ENCODE results near the gene ZCCHC7.
"Not testable (repeated sequence)": the region's sequence is repeated elsewhere in the genome, so short reads cannot be mapped to it uniquely, and the experiment has no call there.

Gene ZCCHC7

GRCh38 chr9:37392272-37392671 lies 271.9 kb downstream of the ZCCHC7 start:
- no peak for TF ChIP-seq CTCF (IDR thresholded peaks at IDR 0.05; ENCODE audit: low read depth, low read length)
- no peak overlapping the region for H3K4me3 ChIP-seq (ENCODE audit: low read depth, low read length)

- no peak overlapping the region for H3K4me3 ChIP-seq (ENCODE audit: low read depth, low read length)
- no peak for TF ChIP-seq CTCF (IDR thresholded peaks at IDR 0.05; ENCODE audit: low read depth, low read length)
Observed at GRCh38 chr9:37395229-37395628, 274.9 kb downstream of the ZCCHC7 start.

GRCh38 chr9:37395663-37396062 lies 275.3 kb downstream of the ZCCHC7 start:
- TF ChIP-seq CTCF (IDR thresholded peaks at IDR 0.05; ENCODE audit: low read depth, low read length), result no peak
- no peak overlapping the region for H3K4me3 ChIP-seq (ENCODE audit: low read depth, low read length)

DNA sequence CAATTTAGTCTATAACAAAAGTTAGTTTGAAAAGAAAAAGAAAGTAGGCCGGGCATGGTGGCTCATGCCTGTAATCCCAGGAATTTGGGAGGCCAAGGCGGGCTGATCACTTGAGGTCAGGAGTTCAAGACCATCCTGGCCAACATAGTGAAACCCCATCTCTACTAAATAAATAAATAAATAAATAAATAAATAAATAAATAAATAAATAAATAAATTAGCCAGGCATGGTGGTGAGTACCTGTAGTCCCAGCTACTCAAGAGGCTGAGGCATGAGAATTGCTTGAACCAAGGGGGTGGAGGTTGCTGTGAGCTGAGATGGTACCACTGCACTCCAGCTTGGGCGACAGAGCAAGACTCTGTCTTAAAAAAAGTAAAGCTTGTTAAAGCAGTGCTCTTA lies 277.6 kb downstream of the ZCCHC7 start:
- H3K4me3 ChIP-seq (ENCODE audit: low read depth, low read length), result not testable (repeated sequence)

DNA sequence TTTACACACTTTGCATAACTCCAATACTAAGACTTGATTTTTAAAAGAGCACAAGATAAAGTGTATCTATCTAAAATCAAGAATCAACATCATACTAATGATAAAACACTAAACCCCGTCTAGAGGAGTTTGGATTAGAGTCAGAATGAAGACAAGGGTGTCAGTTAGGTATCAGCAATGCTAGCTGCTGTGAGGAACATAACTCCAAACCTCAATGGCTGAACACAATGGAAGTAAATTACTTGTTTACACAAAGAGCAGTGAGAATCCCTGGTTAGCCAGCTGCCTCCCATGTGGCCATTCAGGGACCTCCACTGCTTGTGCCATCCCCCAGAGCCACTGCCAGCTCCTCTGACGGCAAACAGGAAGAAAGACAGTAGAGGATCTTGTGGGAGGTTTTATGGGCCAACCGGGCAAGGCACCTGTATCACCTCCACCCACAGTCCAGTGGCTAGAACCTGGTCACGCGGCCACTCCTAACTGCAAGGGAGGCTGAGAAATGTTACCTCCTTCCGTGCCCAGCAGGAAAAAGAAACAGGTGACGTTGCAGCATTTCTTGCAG lies 278.2 kb downstream of the ZCCHC7 start:
- no peak overlapping the region for H3K4me3 ChIP-seq (ENCODE audit: low read depth, low read length)
- TF ChIP-seq CTCF (IDR thresholded peaks at IDR 0.05; ENCODE audit: low read depth, low read length), result no peak

DNA sequence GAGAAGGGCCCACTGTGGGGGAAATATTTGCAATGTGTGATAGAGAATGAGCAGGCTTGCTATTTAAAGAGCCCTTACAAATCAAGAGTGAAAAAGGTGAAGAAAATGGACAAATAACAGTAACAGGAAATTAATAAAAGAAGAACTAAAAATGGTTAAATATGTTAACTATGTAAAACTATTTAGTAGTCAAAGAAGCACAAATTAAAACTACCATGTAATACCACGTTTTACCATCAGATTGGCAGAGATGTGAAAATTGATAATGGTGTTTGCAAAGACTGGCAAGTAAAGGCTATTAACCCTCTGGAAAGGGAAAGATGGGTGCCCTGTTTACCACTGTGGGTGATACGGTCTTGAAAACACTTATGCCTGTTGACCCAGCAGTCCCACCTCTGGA lies 279.0 kb downstream of the ZCCHC7 start:
- no peak for TF ChIP-seq CTCF (IDR thresholded peaks at IDR 0.05; ENCODE audit: low read depth, low read length)
- H3K4me3 ChIP-seq (ENCODE audit: low read depth, low read length), result no peak overlapping the region

DNA sequence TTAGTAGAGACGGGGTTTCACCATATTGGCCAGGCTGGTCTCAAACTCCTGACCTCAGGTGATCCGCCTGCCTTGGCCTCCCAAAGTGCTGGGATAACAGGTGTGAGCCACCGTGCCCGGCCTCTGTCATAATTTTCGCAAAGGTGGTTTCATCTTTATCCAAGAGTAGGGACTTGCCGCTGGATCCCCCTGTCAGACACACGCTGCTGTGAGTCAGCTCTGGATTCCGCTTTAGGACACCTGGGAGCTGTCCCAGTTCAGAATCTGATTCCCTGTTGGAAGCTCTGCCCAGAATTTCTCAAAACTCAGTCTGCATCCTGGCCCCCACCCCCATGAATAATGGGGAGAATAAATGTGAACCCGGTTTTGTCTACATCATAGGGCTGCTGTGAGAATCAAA lies 284.2 kb downstream of the ZCCHC7 start:
- TF ChIP-seq CTCF (IDR thresholded peaks at IDR 0.05; ENCODE audit: low read depth, low read length), result no peak
- H3K4me3 ChIP-seq (ENCODE audit: low read depth, low read length), result no peak overlapping the region

- no peak for TF ChIP-seq CTCF (IDR thresholded peaks at IDR 0.05; ENCODE audit: low read depth, low read length)
Observed at GRCh38 chr9:37405350-37405749, 285.0 kb downstream of the ZCCHC7 start.

More at GRCh38 chr9:37405350-37405749, 285.0 kb downstream of the ZCCHC7 start:
- no peak overlapping the region for H3K4me3 ChIP-seq (ENCODE audit: low read depth, low read length)
